GM19372 (cell line): ENCODE results near the gene DGKG.

ENCODE experiments used
- ATAC-seq: cut with Tn5 transposase; IDR thresholded peaks from one replicate; pipeline ENCODE4 v1.9.1; 2021; ENCODE audit warnings: mild to moderate bottlenecking, low read depth, moderate library complexity; ENCODE audit not compliant: unreplicated experiment

Gene DGKG

GRCh38 chr3:186181901-186182300 lies 180.1 kb downstream of the DGKG start:
- no peak for ATAC-seq

GRCh38 chr3:186180891-186181481 lies 181.0 kb downstream of the DGKG start:
- ATAC-seq, result no peak

- no peak for ATAC-seq
Measured at GRCh38 chr3:186180151-186180550, 181.9 kb downstream of the DGKG start.

GRCh38 chr3:186178412-186178811 lies 183.6 kb downstream of the DGKG start:
- no peak for ATAC-seq

GRCh38 chr3:186176373-186176990 lies 185.6 kb downstream of the DGKG start:
- no peak for ATAC-seq

- no peak for ATAC-seq
Measured at GRCh38 chr3:186173224-186173815, 188.7 kb downstream of the DGKG start.

GRCh38 chr3:186172353-186172752 lies 189.7 kb downstream of the DGKG start:
- ATAC-seq, result no peak

GRCh38 chr3:186171521-186171920 lies 190.5 kb downstream of the DGKG start:
- no peak for ATAC-seq

GRCh38 chr3:186170516-186170915 lies 191.5 kb downstream of the DGKG start:
- no peak for ATAC-seq

- ATAC-seq, result no peak
Measured at GRCh38 chr3:186169379-186169778, 192.7 kb downstream of the DGKG start.

GRCh38 chr3:186168976-186169375 lies 193.1 kb downstream of the DGKG start:
- ATAC-seq, result no peak

- no peak for ATAC-seq
Measured at GRCh38 chr3:186167646-186168395, 194.2 kb downstream of the DGKG start.

GRCh38 chr3:186166491-186167288 lies 195.3 kb downstream of the DGKG start:
- no peak for ATAC-seq

GRCh38 chr3:186166036-186166435 lies 196.0 kb downstream of the DGKG start:
- ATAC-seq, result no peak

- no peak for ATAC-seq
Measured at GRCh38 chr3:186165331-186165730, 196.7 kb downstream of the DGKG start.

GRCh38 chr3:186164696-186165095 lies 197.3 kb downstream of the DGKG start:
- no peak for ATAC-seq

- no peak for ATAC-seq
Measured at GRCh38 chr3:186162221-186162620, 199.8 kb downstream of the DGKG start.

GRCh38 chr3:186160691-186161243 lies 201.3 kb downstream of the DGKG start:
- no peak for ATAC-seq

GRCh38 chr3:186154641-186155040 lies 207.4 kb downstream of the DGKG start:
- ATAC-seq, result no peak

GRCh38 chr3:186152889-186153292 lies 209.1 kb downstream of the DGKG start:
- peak; percentile 91 for ATAC-seq
